ENCODE data around the gene AATK.

AATK gene

DNA sequence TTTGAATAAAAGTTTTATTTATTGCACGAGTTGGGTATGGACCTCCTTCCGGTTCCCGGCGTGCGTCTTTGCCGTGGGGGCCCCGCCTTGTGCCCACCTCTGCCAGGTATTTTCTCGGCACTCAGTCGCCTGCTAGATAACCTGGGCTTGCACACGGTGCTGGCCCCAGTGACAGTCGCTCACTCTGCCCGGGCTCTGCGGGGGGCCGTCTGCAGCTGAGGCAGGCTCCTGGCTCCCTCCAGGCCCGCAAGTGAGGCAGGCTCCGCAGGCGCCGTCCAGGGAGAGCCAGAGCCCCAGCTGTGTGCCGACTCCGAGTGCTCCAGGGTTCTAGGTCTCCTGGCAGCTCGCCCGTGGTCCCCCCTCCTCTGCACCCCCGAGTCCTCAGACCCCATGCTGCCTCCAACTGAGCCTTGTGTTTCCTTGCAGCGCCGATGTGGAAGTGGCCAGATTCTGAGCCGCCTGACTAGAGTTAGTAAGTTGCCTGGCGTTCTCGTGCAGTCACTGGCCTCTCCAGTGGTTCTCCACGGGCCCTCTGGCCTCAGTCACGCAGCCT is 55.5 kb downstream of the AATK start:
- H3K4me3 ChIP-seq (replicated peaks; ENCODE audit: low read depth, low read length), result no peak overlapping the region
- TF ChIP-seq, protein P1, sequence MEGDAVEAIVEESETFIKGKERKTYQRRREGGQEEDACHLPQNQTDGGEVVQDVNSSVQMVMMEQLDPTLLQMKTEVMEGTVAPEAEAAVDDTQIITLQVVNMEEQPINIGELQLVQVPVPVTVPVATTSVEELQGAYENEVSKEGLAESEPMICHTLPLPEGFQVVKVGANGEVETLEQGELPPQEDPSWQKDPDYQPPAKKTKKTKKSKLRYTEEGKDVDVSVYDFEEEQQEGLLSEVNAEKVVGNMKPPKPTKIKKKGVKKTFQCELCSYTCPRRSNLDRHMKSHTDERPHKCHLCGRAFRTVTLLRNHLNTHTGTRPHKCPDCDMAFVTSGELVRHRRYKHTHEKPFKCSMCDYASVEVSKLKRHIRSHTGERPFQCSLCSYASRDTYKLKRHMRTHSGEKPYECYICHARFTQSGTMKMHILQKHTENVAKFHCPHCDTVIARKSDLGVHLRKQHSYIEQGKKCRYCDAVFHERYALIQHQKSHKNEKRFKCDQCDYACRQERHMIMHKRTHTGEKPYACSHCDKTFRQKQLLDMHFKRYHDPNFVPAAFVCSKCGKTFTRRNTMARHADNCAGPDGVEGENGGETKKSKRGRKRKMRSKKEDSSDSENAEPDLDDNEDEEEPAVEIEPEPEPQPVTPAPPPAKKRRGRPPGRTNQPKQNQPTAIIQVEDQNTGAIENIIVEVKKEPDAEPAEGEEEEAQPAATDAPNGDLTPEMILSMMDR (IDR thresholded peaks at IDR 0.05; ENCODE audit: low read depth, low read length, missing control alignments), result no peak
- DNase-seq (ENCODE audit: extremely low read depth, low read depth), result no peak

DNA sequence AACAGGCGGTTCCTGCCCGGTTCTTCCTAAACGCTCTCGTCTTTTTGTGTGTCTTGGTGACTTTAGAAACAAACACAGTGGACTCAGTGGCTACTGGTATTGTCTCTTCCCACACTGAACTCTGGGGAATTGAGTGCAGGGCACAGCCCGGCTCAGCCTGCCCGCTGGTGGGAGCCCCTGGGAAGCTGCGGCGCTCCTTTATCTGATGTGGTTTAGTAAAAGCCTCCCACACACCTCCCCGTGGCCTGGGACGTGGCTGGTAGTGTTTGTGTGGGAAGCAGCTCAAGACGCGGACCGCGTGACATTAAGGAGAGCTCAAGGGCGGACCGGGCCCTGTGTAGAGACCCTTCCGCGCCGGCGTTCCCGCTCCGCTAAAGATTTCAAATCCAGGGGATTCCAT is 56.1 kb downstream of the AATK start:
- H3K4me3 ChIP-seq (replicated peaks; ENCODE audit: low read depth, low read length), result no peak overlapping the region
- TF ChIP-seq, protein P1 (IDR thresholded peaks at IDR 0.05; ENCODE audit: low read depth, low read length, missing control alignments), result no peak
- no peak for DNase-seq (ENCODE audit: extremely low read depth, low read depth)

DNA sequence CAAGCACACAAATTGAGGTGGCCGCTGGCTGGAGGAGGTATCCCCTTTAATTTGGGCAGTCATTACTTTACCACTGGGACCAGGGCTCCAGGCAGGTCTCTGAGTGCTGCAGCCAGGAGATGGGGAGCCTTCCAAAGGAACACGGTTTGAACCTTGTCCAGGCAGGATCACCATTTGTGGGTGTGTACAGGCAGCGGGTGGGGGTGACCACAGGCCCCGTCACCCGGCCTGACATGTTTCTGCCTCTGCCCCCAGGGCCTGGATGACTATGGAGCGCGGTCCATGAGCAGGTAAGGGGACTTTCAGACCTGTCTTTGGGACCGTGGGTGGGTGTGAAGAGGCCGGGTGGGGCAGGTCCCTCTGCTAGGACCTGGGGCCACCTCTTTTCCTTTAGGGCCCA is 57.8 kb downstream of the AATK start:
- H3K4me3 ChIP-seq (replicated peaks; ENCODE audit: low read depth, low read length), result no peak overlapping the region
- DNase-seq (ENCODE audit: extremely low read depth, low read depth), result no peak
- TF ChIP-seq, protein P1 (IDR thresholded peaks at IDR 0.05; ENCODE audit: low read depth, low read length, missing control alignments), result no peak

DNA sequence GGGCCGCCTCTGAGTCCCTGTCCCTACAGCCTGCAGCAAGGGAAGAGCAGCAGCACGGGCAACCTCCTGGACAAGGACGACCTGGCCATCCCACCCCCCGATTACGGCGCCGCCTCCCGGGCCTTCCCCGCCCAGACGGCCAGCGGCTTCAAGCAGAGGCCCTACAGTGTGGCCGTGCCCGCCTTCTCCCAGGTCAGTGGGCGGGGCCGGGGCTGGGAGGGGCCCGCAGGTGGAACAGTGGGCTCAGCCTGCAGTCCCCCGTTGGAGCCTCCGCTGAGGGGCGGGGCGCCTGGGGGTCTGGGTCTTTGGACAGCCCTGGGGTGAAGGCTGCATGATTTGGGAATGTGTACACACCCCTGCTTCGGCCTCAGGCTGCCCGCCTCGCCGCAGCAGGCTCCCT is 59.3 kb downstream of the AATK start:
- no peak overlapping the region for H3K4me3 ChIP-seq (replicated peaks; ENCODE audit: low read depth, low read length)
- TF ChIP-seq, protein P1 (IDR thresholded peaks at IDR 0.05; ENCODE audit: low read depth, low read length, missing control alignments), result no peak
- no peak for DNase-seq (ENCODE audit: extremely low read depth, low read depth)

DNA sequence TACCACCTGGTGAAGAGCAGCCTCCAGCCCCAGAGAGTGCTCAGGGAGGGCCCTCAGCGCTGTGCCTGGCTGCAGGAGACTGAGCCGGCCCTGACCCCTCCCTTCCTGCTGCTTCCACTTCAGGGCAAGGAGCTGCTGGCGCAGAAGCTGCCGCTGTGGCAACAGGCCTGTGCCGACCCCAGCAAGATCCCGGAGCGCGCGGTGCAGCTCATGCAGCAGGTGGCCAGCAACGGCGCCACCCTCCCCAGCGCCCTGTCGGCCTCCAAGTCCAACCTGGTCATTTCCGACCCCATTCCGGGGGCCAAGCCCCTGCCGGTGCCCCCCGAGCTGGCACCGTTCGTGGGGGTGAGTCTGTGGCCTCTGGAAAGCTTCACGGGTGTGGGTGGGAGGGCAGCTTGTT is 62.6 kb downstream of the AATK start:
- no peak overlapping the region for H3K4me3 ChIP-seq (replicated peaks; ENCODE audit: low read depth, low read length)
- TF ChIP-seq, protein P1 (IDR thresholded peaks at IDR 0.05; ENCODE audit: low read depth, low read length, missing control alignments), result no peak
- no peak for DNase-seq (ENCODE audit: extremely low read depth, low read depth)

DNA sequence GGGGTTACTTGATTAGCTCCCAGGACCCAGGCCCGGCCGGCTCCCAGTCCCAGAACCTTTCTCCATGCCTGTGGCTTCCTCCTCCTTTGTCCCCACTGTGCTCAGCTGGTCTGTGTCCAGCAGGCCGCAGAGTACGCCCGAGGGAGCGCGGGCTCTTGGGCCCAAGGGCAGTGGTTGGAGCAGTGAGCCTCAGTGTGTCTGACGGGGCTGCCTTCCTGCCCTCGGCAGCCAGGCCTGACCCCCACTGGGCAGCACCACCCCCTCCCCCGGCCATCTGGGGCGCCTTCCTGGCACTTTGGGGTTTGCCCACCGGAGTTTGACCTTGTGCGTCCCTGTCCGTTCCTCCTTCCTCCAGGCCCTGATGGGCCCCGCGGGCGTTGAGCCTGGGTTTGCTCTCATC is 63.2 kb downstream of the AATK start:
- DNase-seq (ENCODE audit: extremely low read depth, low read depth), result no peak
- H3K4me3 ChIP-seq (replicated peaks; ENCODE audit: low read depth, low read length), result no peak overlapping the region
- TF ChIP-seq, protein P1 (IDR thresholded peaks at IDR 0.05; ENCODE audit: low read depth, low read length, missing control alignments), result no peak

DNA sequence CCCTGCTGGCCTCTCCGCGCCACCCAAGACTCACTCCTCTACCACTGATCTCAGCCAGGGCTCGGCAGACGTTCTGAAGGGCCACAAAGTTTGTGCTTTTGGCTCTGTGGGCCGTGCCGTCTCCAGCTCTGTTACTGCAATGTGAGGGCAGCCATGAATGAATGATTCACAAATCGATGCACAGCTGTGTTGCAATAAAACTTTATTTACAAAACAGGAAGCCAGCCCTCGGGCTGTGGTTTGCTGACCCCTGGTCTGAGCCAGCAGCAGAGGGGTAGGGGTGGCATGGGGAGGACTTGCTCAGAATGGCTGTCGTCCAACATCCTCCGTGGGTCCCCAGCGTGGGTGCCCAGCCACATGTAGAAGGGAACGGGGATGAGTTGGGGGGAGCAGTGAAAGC is 63.7 kb downstream of the AATK start:
- no peak overlapping the region for H3K4me3 ChIP-seq (replicated peaks; ENCODE audit: low read depth, low read length)
- DNase-seq (ENCODE audit: extremely low read depth, low read depth), result no peak
- TF ChIP-seq, protein P1 (IDR thresholded peaks at IDR 0.05; ENCODE audit: low read depth, low read length, missing control alignments), result no peak
